ENCODE measurements around the gene CSDE1. TPM values are rescaled to one million over a fixed set of nuclear protein-coding genes. Genes with fewer than 3 reads are reported as not detected.
A peak's percentile ranks its signal among the peaks of the same experiment; 100 is the strongest.

Gene CSDE1
- total RNA-seq, 3 donors from 2014 or later (not counting 1 experiment from before 2014, with no cell fraction given), result 461 to 473 (median 470) TPM

- peaks cover 25% of the 10 kb centered on the region in 2 donors for H3K4me1 Mint-ChIP-seq
- H3K36me3 ChIP-seq (ENCODE audit: control insufficient read depth, insufficient read depth, low read length), result peaks cover 65% of the 10 kb centered on the region
- no peaks in the 10 kb centered on the region for H3K9me3 ChIP-seq (ENCODE audit: control insufficient read depth, insufficient read depth, low read length)
- no peaks in the 10 kb centered on the region for H3K27me3 ChIP-seq (ENCODE audit: control insufficient read depth, insufficient read depth, low read length)
- peaks cover 13% of the 10 kb centered on the region for H3K4me1 ChIP-seq (ENCODE audit: control insufficient read depth, insufficient read depth, low read length)
- H3K27ac Mint-ChIP-seq, result peak within 1 kb of the TSS; percentile 98 to 99
- peak within 1 kb of the TSS; percentile 96 for H3K27ac ChIP-seq (ENCODE audit: low read length)
- intact Hi-C loops (cut with micrococcal nuclease), result loop anchor here (1.0 to 2.0 kb wide), 5 partner anchors 41 to 370 kb away; partner anchors contain the start of genes BCAS2, CSDE1, DENND2C and SIKE1
- WGBS (ENCODE audit: insufficient coverage), result 2% methylated on average over 38 of the region's 38 CpGs
- no peaks in the 10 kb centered on the region for H3K9me3 Mint-ChIP-seq
- H3K4me3 Mint-ChIP-seq, result peak within 1 kb of the TSS; percentile 97
- DNase-seq (peak; percentile 97), ATAC-seq (peak; percentile 93 to 99 (median 96))
- peak within 1 kb of the TSS; percentile 89 for H3K4me3 ChIP-seq (ENCODE audit: low read length)
- TF ChIP-seq CTCF (IDR thresholded peaks at IDR 0.05), result no peak
- peaks cover 30% of the 10 kb centered on the region for H3K36me3 Mint-ChIP-seq
- no peaks in the 10 kb centered on the region for H3K27me3 Mint-ChIP-seq (ENCODE audit: low read depth in 2 of 2)
These were observed 41.2 kb downstream of the CSDE1 start, which contains the start of gene NRAS for GRCh38 chr1:114716304-114717170. TSS of gene NRAS (minus strand) at chr1:114716771. CDS start at chr1:114716160, 611 bp downstream.

- ATAC-seq (no peak), DNase-seq (no peak)
- peaks cover 25% of the 10 kb centered on the region in 2 donors for H3K4me1 Mint-ChIP-seq
- intact Hi-C loops (cut with micrococcal nuclease), result loop anchor here (1.0 to 2.0 kb wide), 5 partner anchors 41 to 369 kb away; partner anchors contain the start of genes BCAS2, CSDE1, DENND2C and SIKE1
- H3K36me3 ChIP-seq (ENCODE audit: control insufficient read depth, insufficient read depth, low read length), result peaks cover 61% of the 10 kb centered on the region
- H3K27ac Mint-ChIP-seq, result peak overlapping the region; percentile 98 to 99
- no peaks in the 10 kb centered on the region for H3K9me3 Mint-ChIP-seq
- peaks cover 13% of the 10 kb centered on the region for H3K4me1 ChIP-seq (ENCODE audit: control insufficient read depth, insufficient read depth, low read length)
- no peaks in the 10 kb centered on the region for H3K9me3 ChIP-seq (ENCODE audit: control insufficient read depth, insufficient read depth, low read length)
- H3K4me3 ChIP-seq (ENCODE audit: low read length), result peak overlapping the region; percentile 89
- H3K4me3 Mint-ChIP-seq, result peak overlapping the region; percentile 97
- no peak for TF ChIP-seq CTCF (IDR thresholded peaks at IDR 0.05)
- peaks cover 26% of the 10 kb centered on the region for H3K36me3 Mint-ChIP-seq
- WGBS (ENCODE audit: insufficient coverage), result 49% methylated on average over 2 of the region's 4 CpGs
- H3K27me3 Mint-ChIP-seq (ENCODE audit: low read depth in 2 of 2), result no peaks in the 10 kb centered on the region
- H3K27me3 ChIP-seq (ENCODE audit: control insufficient read depth, insufficient read depth, low read length), result no peaks in the 10 kb centered on the region
- peak overlapping the region; percentile 96 for H3K27ac ChIP-seq (ENCODE audit: low read length)
These were observed 41.9 kb downstream of the CSDE1 start for GRCh38 chr1:114715952-114716303.

- DNase-seq (no peak), ATAC-seq (no peak)
- H3K27ac Mint-ChIP-seq, result peak overlapping the region in 1 of 2 donors; percentile 43
- Histone ChIP-seq H3K27me3 (ENCODE audit: control insufficient read depth, insufficient read depth, low read length) (no peaks in the 10 kb centered on the region), H3K27ac (ENCODE audit: low read length) (no peak overlapping the region), H3K9me3 (ENCODE audit: control insufficient read depth, insufficient read depth, low read length) (no peaks in the 10 kb centered on the region), H3K4me3 (ENCODE audit: low read length) (no peak overlapping the region), H3K4me1 (ENCODE audit: control insufficient read depth, insufficient read depth, low read length) (peaks cover 13% of the 10 kb centered on the region), H3K36me3 (ENCODE audit: control insufficient read depth, insufficient read depth, low read length) (peaks cover 54% of the 10 kb centered on the region)
- no peak for TF ChIP-seq CTCF (IDR thresholded peaks at IDR 0.05)
- H3K27me3 Mint-ChIP-seq (ENCODE audit: low read depth in 2 of 2), result no peaks in the 10 kb centered on the region
- H3K36me3 Mint-ChIP-seq, result peaks cover under 1% of the 10 kb centered on the region
- intact Hi-C loops (cut with micrococcal nuclease), result no loop called here
- H3K4me1 Mint-ChIP-seq, result peaks cover 25% of the 10 kb centered on the region in 2 donors
- no peaks in the 10 kb centered on the region for H3K9me3 Mint-ChIP-seq
- no peak overlapping the region for H3K4me3 Mint-ChIP-seq
- 86% methylated on average over 3 of the region's 4 CpGs for WGBS (ENCODE audit: insufficient coverage)
These were observed 44.8 kb downstream of the CSDE1 start for GRCh38 chr1:114712977-114713376.

Data from natural killer cell (primary cell).